ENCODE data around the gene PCDH9.

PCDH9 gene

GRCh38 chr13:67015976-67016600 lies 214.0 kb downstream of the PCDH9 start:
- no peak for DNase-seq

DNA sequence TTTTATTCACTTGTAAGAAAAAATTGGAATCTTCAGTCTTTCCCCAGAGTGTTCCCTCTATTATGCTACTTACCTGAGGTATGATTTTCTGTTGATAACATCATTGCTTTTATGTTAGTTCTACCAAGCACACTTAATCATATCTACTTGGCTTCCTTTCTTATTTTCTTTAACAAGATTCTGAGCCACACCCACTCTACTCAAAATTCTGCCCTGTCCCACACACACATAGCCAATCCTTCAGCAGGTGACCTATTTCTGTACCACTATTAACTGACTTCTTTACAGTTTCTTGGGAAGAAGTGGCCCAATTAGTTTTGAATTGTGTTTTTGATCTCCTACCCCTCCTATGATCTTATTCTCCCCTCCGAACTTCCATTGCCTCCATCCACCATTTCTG lies 215.7 kb downstream of the PCDH9 start:
- DNase-seq, result no peak

- DNase-seq, result no peak
These were observed 216.4 kb downstream of the PCDH9 start for GRCh38 chr13:67013709-67014108.

- DNase-seq, result no peak
These were observed 222.0 kb downstream of the PCDH9 start for GRCh38 chr13:67008075-67008668.

GRCh38 chr13:67004511-67004910 lies 225.6 kb downstream of the PCDH9 start:
- no peak for DNase-seq

- no peak for DNase-seq
These were observed 226.4 kb downstream of the PCDH9 start for GRCh38 chr13:67003743-67004142.

GRCh38 chr13:67001363-67001762 lies 228.8 kb downstream of the PCDH9 start:
- DNase-seq, result no peak

- no peak for DNase-seq
These were observed 233.6 kb downstream of the PCDH9 start for GRCh38 chr13:66996503-66996902.

DNA sequence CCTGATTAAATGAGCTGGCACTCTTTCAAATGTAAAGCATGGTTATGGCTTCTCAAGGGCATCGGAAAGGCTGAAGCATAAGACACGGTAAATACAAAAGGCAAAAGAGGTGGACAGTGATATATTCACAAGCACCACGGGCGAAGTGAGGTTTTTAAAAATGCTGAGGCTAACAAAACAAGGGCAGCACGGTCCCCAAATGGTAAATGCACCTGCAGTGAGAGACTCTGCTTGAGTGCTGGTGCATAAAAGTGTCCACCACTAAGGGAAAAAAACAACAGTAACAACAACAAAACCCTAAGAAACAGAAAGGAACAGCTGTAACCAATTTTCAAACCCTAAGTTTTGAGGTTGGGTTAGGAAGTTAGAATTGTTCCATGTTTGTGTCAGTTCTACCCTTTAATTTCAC lies 234.9 kb downstream of the PCDH9 start:
- no peak for DNase-seq

DNA sequence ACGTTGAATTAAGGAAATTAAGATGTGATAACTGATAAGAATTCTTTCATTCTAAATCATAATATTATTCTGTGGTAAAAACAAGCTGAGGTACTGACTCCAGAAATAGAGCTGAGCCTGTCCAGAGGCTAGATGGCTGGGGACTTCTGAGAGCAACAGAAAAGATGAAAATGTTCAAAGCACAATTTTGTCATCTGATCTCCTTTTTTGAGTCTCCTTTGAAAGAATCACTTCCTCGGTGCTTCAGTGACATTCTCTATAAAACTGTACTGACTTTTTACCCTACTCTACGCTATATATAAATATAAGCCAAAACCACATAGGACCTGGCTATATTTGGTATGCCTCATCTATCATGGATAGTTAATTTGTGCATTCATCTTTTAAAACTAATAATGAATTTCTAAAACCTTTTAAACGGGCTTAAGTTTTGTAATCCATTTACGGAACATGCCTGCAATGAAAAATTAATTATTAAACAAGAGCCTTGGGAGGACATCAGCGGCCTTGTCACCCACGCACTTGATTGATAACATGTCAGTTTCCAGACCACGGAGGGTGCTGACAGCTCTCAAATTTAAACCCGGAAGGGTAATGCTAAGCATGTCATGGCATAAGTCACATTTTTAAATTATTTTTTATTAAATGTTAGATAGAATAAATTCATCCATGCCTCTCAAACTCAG lies 235.5 kb downstream of the PCDH9 start:
- DNase-seq, result no peak

DNA sequence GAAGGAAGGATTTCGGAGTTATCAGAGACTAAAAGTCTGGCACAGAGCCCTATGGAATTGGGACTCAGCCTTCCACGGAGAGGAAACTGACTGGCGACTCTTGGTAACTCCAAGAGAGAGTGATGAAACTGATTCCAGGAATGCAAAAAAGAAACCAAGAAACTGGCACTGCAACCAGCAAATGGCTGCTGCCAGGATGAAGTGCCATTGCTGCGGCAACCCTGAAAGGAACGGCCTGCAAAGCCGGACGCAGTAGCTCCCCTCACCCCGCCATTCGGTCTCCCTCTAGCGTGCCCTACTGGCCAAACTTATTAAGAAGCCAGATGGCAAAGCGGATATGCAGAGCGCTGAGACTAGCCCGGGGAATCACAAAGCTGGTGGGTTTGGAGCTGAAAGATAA lies 236.0 kb downstream of the PCDH9 start:
- DNase-seq, result no peak

DNA sequence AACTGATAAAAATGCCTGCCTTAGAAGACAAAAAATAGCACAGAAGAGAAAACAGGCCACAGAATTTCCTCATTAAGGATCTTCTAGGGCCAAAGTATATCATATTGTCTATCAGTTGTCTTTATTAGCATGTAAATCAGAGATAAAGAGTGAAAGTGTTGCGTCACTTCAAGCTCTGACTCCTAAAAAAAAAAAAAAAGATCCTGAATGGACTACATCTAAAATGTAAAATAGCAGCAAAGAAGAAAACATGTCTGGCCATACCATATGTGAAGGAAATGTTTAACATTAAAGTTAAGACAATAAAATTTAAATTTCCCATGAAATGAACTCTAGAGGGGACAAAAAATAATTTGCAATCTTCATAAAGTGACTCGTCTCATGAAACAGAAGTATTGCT lies 237.4 kb downstream of the PCDH9 start:
- DNase-seq, result no peak

- no peak for DNase-seq
These were observed 238.0 kb downstream of the PCDH9 start for GRCh38 chr13:66992183-66992582.

DNA sequence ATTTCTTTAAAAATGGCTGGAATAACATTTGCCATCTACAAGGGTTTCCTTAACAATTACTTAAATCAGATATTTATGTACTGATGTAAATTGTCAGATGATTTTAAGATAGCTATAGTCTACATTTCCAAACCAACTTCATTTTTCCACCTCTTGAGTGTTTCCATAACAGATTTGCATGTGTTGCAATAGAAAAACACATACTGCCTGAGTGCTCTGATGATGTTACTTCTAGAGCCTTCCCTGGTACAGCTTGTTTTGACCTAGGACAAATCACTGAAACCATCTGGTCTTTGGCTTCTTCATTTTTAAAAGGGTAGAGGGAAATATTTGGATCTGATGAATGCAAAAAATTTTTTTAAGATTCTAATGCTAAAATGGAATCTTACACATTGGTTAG lies 245.9 kb downstream of the PCDH9 start:
- no peak for DNase-seq

- no peak for DNase-seq
These were observed 248.2 kb downstream of the PCDH9 start for GRCh38 chr13:66981912-66982311.

DNA sequence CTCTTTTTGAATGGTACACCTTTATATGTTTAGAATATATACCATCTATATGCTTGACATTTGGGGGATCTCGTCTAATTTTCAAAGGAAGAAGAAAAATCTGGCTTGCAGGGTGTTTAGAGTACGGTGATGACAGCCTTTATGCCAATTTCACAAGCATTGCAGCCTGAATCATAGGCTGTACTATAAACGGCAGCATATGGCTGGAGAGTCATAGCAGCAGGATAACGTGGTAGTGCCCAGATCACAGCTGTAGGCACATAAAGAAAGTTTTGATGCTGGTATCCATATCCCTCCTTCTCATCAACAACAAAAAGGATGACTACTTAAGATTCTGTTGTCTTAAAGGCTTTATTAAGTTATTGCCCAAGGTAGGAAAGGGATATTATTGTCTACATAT lies 253.0 kb downstream of the PCDH9 start:
- no peak for DNase-seq

DNA sequence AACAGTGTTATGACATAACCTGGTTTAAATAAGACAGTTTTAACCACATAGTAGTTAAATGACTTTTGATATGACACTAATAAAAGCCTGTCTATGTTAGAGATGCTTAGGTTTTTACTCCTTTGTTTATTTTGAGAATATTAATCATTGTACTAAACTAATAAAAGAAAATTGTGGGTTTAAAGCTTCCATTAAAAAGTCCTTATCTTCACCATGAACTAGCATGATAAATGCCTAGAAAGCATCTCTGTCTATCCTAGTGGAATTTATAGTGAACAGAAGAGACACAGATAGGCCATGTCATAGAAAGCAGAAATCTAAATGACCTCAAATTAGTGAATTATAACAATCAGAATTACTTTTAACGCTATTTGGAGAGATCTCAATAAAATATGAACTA lies 255.2 kb downstream of the PCDH9 start:
- no peak for DNase-seq

- no peak for DNase-seq
These were observed 256.0 kb downstream of the PCDH9 start for GRCh38 chr13:66974174-66974573.

DNA sequence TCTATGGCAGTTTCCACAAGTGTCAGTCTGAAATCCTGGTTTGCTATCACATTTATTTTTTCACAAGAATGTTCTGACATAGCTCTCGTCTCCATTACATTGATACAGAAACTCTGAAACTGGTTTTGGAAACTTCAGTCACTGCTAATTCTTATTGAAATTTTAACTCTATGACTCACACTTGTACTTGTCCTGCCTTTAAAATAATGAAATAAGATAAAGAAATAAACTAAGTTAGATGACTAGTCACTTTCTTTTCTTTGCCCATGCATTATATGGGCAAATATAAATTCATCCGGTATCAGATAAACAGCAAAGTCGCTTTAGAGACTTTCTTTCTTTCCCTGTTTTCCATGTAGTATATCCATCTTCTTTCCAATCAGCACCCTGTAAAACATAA lies 257.5 kb downstream of the PCDH9 start:
- DNase-seq, result no peak

GRCh38 chr13:66971004-66971403 lies 259.1 kb downstream of the PCDH9 start:
- no peak for DNase-seq

GRCh38 chr13:66969291-66969690 lies 260.8 kb downstream of the PCDH9 start:
- DNase-seq, result no peak

GRCh38 chr13:66967811-66968597 lies 262.1 kb downstream of the PCDH9 start:
- DNase-seq, result no peak

- no peak for DNase-seq
These were observed 265.0 kb downstream of the PCDH9 start for GRCh38 chr13:66965181-66965580.

GRCh38 chr13:66962953-66963352 lies 267.2 kb downstream of the PCDH9 start:
- DNase-seq, result no peak
